Measurements from ENCODE around the gene ZNF496.

- TF ChIP-seq CTCF (IDR thresholded peaks at IDR 0.05), result no peak
- TF ChIP-seq ZFX (IDR thresholded peaks at IDR 0.05; ENCODE audit: borderline replicate concordance), result no peak
These were observed 27.9 kb upstream of the ZNF496 start for GRCh38 chr1:247359559-247359958.
